Muscle of leg (tissue), 11 donors: ENCODE measurements around the gene PCDHA4. TPM values are rescaled to one million over a fixed set of nuclear protein-coding genes. Genes with fewer than 3 reads are reported as not detected.
"Not testable (repeated sequence)": the region's sequence is repeated elsewhere in the genome, so short reads cannot be mapped to it uniquely, and the experiment has no call there.

Experiments
- DNase-seq: peaks from one replicate; pipeline ENCODE4 v3.0.0; 2013
- H3K27ac ChIP-seq: one replicate; pipeline ENCODE4 v1.5.1; 2013; ENCODE audit warnings: mild to moderate bottlenecking, low read length, control low read depth
- H3K27me3 ChIP-seq: one replicate; pipeline ENCODE4 v1.6.1; 2013; ENCODE audit warnings: low read length; ENCODE audit not compliant: control insufficient read depth, insufficient read depth
- H3K36me3 ChIP-seq: one replicate; pipeline ENCODE4 v1.6.1; 2013; ENCODE audit warnings: low read length; ENCODE audit not compliant: control insufficient read depth, insufficient read depth
- H3K4me1 ChIP-seq: one replicate; pipeline ENCODE4 v1.6.1; 2013; ENCODE audit warnings: low read length; ENCODE audit not compliant: control insufficient read depth, insufficient read depth
- H3K4me3 ChIP-seq: one replicate; pipeline ENCODE4 v1.5.1; 2013; ENCODE audit warnings: low read length, control low read depth
- H3K9me3 ChIP-seq: replicated peaks from 2 replicates; pipeline ENCODE4 v1.6.1; 2013; ENCODE audit warnings: low read depth, low read length; ENCODE audit not compliant: control insufficient read depth
- WGBS: methylation state at CpG from one replicate; pipeline ENCODE4 v1.1.5; 2013; ENCODE audit warnings: missing lambda C conversion rate; ENCODE audit not compliant: insufficient coverage; 5-methylcytosine and 5-hydroxymethylcytosine counted together
- polyA plus RNA-seq, 8 donors: library from polyadenylated mRNA; unstranded; fragments of 120-200 nt; gene quantifications; one replicate each; pipeline versions ENCODE4 v1.2.1 to v1.2.3, GENCODE V29; 2013; ENCODE audit warnings: inconsistent platforms in 1 of 8, low replicate concordance in 1 of 8; ENCODE audit not compliant: insufficient read length in 8 of 8, insufficient read depth in 1 of 8
- total RNA-seq: library from RNA; stranded (reverse); fragments of 120-200 nt; gene quantifications from one replicate; pipeline ENCODE4 v1.2.4, GENCODE V29; 2013

The PCDHA4 gene
- total and polyA plus RNA-seq, 9 donors = 0.07 to 0.23 (median 0.12) TPM

DNA sequence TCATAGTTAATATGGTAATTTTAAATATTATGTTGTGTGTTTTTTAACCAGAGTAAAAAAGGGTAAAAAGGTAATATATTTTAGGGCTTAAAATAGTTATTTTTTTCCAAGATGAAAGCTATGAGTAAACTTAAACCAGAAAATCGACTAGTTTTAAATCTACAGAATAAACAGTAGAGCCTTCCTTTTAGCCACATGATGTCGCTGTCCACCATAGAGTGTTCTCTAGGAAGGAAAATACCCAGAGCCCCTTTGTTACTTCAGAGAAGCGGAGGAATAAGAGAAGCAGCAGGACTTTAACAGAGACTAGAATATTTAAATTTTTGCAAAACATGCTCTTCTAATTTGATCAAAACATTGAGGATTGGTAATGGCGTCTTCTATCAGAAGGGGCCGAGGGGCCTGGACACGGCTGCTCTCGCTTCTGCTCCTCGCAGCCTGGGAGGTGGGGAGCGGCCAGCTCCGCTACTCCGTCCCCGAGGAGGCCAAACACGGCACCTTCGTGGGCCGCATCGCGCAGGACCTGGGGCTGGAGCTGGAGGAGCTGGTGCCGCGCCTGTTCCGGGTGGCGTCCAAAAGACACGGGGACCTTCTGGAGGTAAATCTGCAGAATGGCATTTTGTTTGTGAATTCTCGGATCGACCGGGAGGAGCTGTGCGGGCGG, 12.1 kb upstream of the PCDHA4 start, which contains the start of gene PCDHA2:
PCDHA2 (plus strand) TSS at position 258 of the 664 bp plus-strand sequence.
- Histone ChIP-seq H3K36me3 (no peaks in the 10 kb centered on the region), H3K4me3 (no peak within 1 kb of the TSS), H3K27ac (no peak within 1 kb of the TSS), H3K9me3 (peaks cover 18% of the 10 kb centered on the region), H3K4me1 (no peaks in the 10 kb centered on the region), H3K27me3 (peaks cover 2% of the 10 kb centered on the region)
- DNase-seq = no peak
- WGBS = 20% methylated on average over 24 of the region's 27 CpGs

GRCh38 chr5:140795259-140795641, 11.6 kb upstream of the PCDHA4 start:
- DNase-seq = no peak
- peaks cover 2% of the 10 kb centered on the region for H3K27me3 ChIP-seq
- H3K27ac ChIP-seq = no peak overlapping the region
- H3K4me1 ChIP-seq = no peaks in the 10 kb centered on the region
- H3K36me3 ChIP-seq = no peaks in the 10 kb centered on the region
- 4% methylated on average over 5 of the region's 15 CpGs for WGBS
- H3K4me3 ChIP-seq = no peak overlapping the region
- peaks cover 18% of the 10 kb centered on the region for H3K9me3 ChIP-seq

DNA sequence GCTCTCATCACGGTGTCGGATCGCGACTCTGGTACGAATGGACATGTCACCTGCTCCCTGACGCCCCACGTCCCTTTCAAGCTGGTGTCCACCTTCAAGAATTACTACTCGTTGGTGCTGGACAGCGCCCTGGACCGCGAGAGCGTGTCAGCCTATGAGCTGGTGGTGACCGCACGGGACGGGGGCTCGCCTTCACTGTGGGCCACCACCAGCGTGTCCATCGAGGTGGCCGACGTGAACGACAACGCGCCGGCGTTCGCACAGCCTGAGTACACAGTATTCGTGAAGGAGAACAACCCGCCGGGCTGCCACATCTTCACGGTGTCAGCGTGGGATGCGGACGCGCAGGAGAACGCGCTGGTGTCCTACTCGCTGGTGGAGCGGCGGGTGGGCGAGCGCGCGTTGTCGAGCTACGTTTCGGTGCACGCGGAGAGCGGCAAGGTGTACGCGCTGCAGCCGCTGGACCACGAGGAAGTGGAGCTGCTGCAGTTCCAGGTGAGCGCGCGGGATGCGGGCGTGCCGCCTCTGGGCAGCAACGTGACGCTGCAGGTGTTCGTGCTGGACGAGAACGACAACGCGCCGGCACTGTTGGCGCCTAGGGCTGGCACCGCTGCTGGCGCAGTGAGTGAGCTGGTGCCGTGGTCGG, 10.7 kb upstream of the PCDHA4 start:
- not testable (repeated sequence) for H3K27me3 ChIP-seq, H3K4me1 ChIP-seq, H3K36me3 ChIP-seq, H3K27ac ChIP-seq, H3K4me3 ChIP-seq, DNase-seq
- 56% methylated on average over 69 of the region's 72 CpGs for WGBS
- peaks cover 18% of the 10 kb centered on the region for H3K9me3 ChIP-seq

GRCh38 chr5:140796718-140797095, 10.2 kb upstream of the PCDHA4 start:
- Histone ChIP-seq H3K4me1 (no peaks in the 10 kb centered on the region), H3K36me3 (no peaks in the 10 kb centered on the region), H3K27ac (no peak overlapping the region), H3K9me3 (peaks cover 20% of the 10 kb centered on the region), H3K27me3 (peaks cover 5% of the 10 kb centered on the region), H3K4me3 (no peak overlapping the region)
- no peak for DNase-seq
- WGBS = 54% methylated on average over 39 of the region's 39 CpGs

DNA sequence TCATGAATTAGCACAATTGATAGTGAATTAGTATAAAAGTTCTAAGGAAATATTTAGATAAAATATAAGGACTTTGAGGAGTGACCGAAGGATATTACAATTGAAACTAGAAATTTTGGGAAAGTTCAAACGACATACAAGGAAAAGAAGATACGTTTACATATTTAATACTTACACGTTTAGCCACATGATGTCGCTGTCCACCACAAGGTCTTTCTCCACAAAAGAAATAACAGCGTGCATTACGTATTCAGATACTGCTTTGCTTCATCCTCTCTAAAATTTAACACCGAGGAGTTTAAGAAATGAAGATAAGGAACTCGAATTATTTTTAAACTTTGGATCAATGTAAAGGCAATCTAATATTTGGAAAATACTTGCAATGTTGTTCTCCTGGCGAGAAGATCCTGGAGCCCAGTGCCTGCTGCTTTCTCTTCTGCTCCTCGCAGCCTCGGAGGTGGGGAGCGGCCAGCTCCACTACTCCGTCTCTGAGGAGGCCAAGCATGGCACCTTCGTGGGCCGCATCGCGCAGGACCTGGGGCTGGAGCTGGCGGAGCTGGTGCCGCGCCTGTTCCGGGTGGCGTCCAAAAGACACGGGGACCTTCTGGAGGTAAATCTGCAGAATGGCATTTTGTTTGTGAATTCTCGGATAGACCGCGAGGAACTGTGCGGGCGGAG, 5.9 kb upstream of the PCDHA4 start, which contains the start of gene PCDHA3:
PCDHA3 (plus strand) TSS at position 242 of the 678 bp plus-strand sequence.
- no peak within 1 kb of the TSS for H3K4me3 ChIP-seq
- no peak within 1 kb of the TSS for H3K27ac ChIP-seq
- H3K27me3 ChIP-seq = peaks cover 6% of the 10 kb centered on the region
- H3K9me3 ChIP-seq = peaks cover 24% of the 10 kb centered on the region
- WGBS = 18% methylated on average over 13 of the region's 29 CpGs
- H3K4me1 ChIP-seq = no peaks in the 10 kb centered on the region
- peak; percentile 6 for DNase-seq
- H3K36me3 ChIP-seq = no peaks in the 10 kb centered on the region

- peaks cover 6% of the 10 kb centered on the region for H3K27me3 ChIP-seq
- H3K4me1 ChIP-seq = no peaks in the 10 kb centered on the region
- H3K4me3 ChIP-seq = no peak overlapping the region
- H3K9me3 ChIP-seq = peaks cover 21% of the 10 kb centered on the region
- WGBS = 9% methylated on average over 13 of the region's 16 CpGs
- H3K27ac ChIP-seq = no peak overlapping the region
- no peaks in the 10 kb centered on the region for H3K36me3 ChIP-seq
- no peak for DNase-seq
These were observed 5.4 kb upstream of the PCDHA4 start for GRCh38 chr5:140801494-140801841.

DNA sequence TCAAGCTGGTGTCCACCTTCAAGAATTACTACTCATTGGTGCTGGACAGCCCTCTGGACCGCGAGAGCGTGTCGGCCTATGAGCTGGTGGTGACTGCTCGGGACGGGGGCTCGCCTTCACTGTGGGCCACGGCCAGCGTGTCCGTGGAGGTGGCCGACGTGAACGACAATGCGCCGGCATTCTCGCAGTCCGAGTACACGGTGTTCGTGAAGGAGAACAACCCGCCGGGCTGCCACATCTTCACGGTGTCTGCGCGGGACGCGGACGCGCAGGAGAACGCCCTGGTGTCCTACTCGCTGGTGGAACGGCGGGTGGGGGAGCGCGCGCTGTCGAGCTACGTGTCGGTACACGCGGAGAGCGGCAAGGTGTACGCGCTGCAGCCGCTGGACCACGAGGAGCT, 4.5 kb upstream of the PCDHA4 start:
- not testable (repeated sequence) for H3K36me3 ChIP-seq, H3K4me1 ChIP-seq, H3K4me3 ChIP-seq, H3K27me3 ChIP-seq, H3K27ac ChIP-seq, DNase-seq
- peaks cover 17% of the 10 kb centered on the region for H3K9me3 ChIP-seq
- 49% methylated on average over 42 of the region's 45 CpGs for WGBS

GRCh38 chr5:140802781-140803271, 4.0 kb upstream of the PCDHA4 start:
- Histone ChIP-seq H3K27ac (no peak overlapping the region), H3K4me3 (no peak overlapping the region), H3K27me3 (peaks cover 6% of the 10 kb centered on the region), H3K4me1 (no peaks in the 10 kb centered on the region), H3K9me3 (peaks cover 17% of the 10 kb centered on the region), H3K36me3 (no peaks in the 10 kb centered on the region)
- no peak for DNase-seq
- 44% methylated on average over 53 of the region's 53 CpGs for WGBS

DNA sequence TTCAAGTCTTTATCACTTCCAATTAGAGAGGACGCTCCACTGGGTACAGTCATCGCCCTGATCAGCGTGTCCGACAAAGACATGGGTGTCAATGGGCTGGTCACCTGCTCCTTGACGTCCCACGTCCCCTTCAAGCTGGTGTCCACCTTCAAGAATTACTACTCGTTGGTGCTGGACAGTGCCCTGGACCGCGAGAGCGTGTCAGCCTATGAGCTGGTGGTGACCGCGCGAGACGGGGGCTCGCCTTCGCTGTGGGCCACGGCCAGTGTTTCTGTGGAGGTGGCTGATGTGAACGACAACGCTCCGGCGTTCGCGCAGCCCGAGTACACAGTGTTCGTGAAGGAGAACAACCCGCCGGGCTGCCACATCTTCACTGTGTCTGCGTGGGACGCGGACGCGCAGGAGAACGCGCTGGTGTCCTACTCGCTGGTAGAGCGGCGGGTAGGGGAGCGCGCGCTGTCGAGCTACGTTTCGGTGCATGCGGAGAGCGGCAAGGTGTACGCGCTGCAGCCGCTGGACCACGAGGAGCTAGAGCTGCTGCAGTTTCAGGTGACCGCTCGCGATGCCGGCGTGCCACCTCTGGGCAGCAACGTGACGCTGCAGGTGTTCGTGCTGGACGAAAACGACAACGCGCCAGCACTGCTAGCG, 1.5 kb downstream of the PCDHA4 start:
- H3K36me3 ChIP-seq, H3K27ac ChIP-seq, DNase-seq, H3K4me3 ChIP-seq, H3K4me1 ChIP-seq, H3K27me3 ChIP-seq, H3K9me3 ChIP-seq: not testable (repeated sequence)
- WGBS = 58% methylated on average over 59 of the region's 62 CpGs

- peaks cover 3% of the 10 kb centered on the region for H3K9me3 ChIP-seq
- no peaks in the 10 kb centered on the region for H3K4me1 ChIP-seq
- no peaks in the 10 kb centered on the region for H3K36me3 ChIP-seq
- H3K27me3 ChIP-seq = no peaks in the 10 kb centered on the region
- 67% methylated on average over 43 of the region's 43 CpGs for WGBS
- H3K4me3 ChIP-seq = no peak overlapping the region
- H3K27ac ChIP-seq = no peak overlapping the region
- DNase-seq = no peak
These were observed 2.0 kb downstream of the PCDHA4 start for GRCh38 chr5:140808889-140809291.
